CD14-positive monocyte (primary cell): Measurements from ENCODE around the gene CFAP53. TPM values are rescaled to one million over a fixed set of nuclear protein-coding genes. Genes with fewer than 3 reads are reported as not detected.
A peak's percentile ranks its signal among the peaks of the same experiment; 100 is the strongest.

Experiments
- DNase-seq, 3 donors: peaks; one replicate each; pipeline ENCODE4 v3.0.0-alpha.2; 2011 to 2022
- H2AFZ ChIP-seq: 2 replicates; pipeline ENCODE4 v1.6.0; 2012; ENCODE audit warnings: mild to moderate bottlenecking, low read depth, low read length, inconsistent platforms; ENCODE audit not compliant: insufficient read depth, poor library complexity, severe bottlenecking
- H3K27ac ChIP-seq, 2 donors: 1 replicate in 1 of 2; 2 replicates in 1 of 2; pipeline ENCODE4 v1.5.1; 2012 to 2013; ENCODE audit warnings: low read length in 2 of 2, control low read depth in 1 of 2, inconsistent platforms in 1 of 2, low read depth in 1 of 2, mild to moderate bottlenecking in 1 of 2
- H3K27me3 ChIP-seq, 2 donors: one replicate each; pipeline versions ENCODE4 v1.6.0 to v1.6.1; 2011 to 2013; ENCODE audit warnings: low read length in 2 of 2; ENCODE audit not compliant: control insufficient read depth in 2 of 2, insufficient read depth in 2 of 2
- H3K36me3 ChIP-seq, 2 donors: replicated peaks in 1 of 2; 1 replicate in 1 of 2; 2 replicates in 1 of 2; pipeline versions ENCODE4 v1.5.1 to v1.6.1; 2012 to 2013; ENCODE audit warnings: low read length in 2 of 2, control low read depth in 1 of 2, inconsistent platforms in 1 of 2, mild to moderate bottlenecking in 1 of 2; ENCODE audit not compliant: insufficient read depth in 2 of 2, control insufficient read depth in 1 of 2
- H3K4me1 ChIP-seq, 2 donors: 1 replicate in 1 of 2; 2 replicates in 1 of 2; pipeline versions ENCODE4 v1.5.1 to v1.6.1; 2012 to 2013; ENCODE audit warnings: low read length in 2 of 2, control low read depth in 1 of 2, inconsistent platforms in 1 of 2, mild to moderate bottlenecking in 1 of 2, moderate library complexity in 1 of 2; ENCODE audit not compliant: insufficient read depth in 2 of 2, control insufficient read depth in 1 of 2
- H3K4me2 ChIP-seq: replicated peaks from 2 replicates; pipeline ENCODE3; 2012; ENCODE audit warnings: low read length, moderate library complexity, mild to moderate bottlenecking; ENCODE audit not compliant: poor library complexity, severe bottlenecking; ENCODE audit errors: extremely low read depth
- H3K4me3 ChIP-seq, 3 experiments: fragments of 200-600 bp in 1 of 3; sonication (generic) in 1 of 3; replicated peaks in 1 of 3; 1 replicate in 2 of 3; 2 replicates in 1 of 3; pipeline ENCODE4 v1.5.1; 2011 to 2013; ENCODE audit warnings: low read length in 3 of 3, mild to moderate bottlenecking in 3 of 3, control low read depth in 2 of 3, low read depth in 2 of 3, inconsistent platforms in 1 of 3, moderate library complexity in 1 of 3
- H3K79me2 ChIP-seq: 2 replicates; pipeline ENCODE4 v1.6.0; 2012; ENCODE audit warnings: mild to moderate bottlenecking, control low read depth, inconsistent platforms, low read length, moderate library complexity; ENCODE audit not compliant: insufficient read depth
- H3K9ac ChIP-seq: 2 replicates; pipeline ENCODE4 v1.6.0; 2017; ENCODE audit warnings: low read length, mild to moderate bottlenecking; ENCODE audit not compliant: insufficient read depth, poor library complexity, severe bottlenecking
- H3K9me3 ChIP-seq, 2 donors: replicated peaks in 1 of 2; 1 replicate in 1 of 2; 2 replicates in 1 of 2; pipeline versions ENCODE4 v1.5.1 to v1.6.1; 2012 to 2013; ENCODE audit warnings: low read length in 2 of 2, control low read depth in 1 of 2; ENCODE audit not compliant: control insufficient read depth in 1 of 2, insufficient read depth in 1 of 2
- H4K20me1 ChIP-seq: 2 replicates; pipeline ENCODE4 v1.6.0; 2012; ENCODE audit warnings: mild to moderate bottlenecking, low read length, control low read depth, moderate library complexity; ENCODE audit not compliant: insufficient read depth
- H3K27ac Mint-ChIP-seq, 7 donors: one replicate each; pipeline ENCODE4 v1.8.0; 2020; ENCODE audit warnings: mild to moderate bottlenecking in 7 of 7, mixed read lengths in 7 of 7, moderate library complexity in 6 of 7, inconsistent platforms in 2 of 7
- H3K27me3 Mint-ChIP-seq, 3 donors: one replicate each; pipeline ENCODE4 v1.8.0; 2021 to 2022; ENCODE audit warnings: low read depth in 3 of 3, mild to moderate bottlenecking in 3 of 3, mixed read lengths in 3 of 3, moderate library complexity in 3 of 3, inconsistent platforms in 1 of 3
- H3K36me3 Mint-ChIP-seq, 2 donors: one replicate each; pipeline ENCODE4 v1.8.0; 2020; ENCODE audit warnings: mixed read lengths in 2 of 2, inconsistent platforms in 1 of 2, mild to moderate bottlenecking in 1 of 2
- H3K4me1 Mint-ChIP-seq: one replicate; pipeline ENCODE4 v1.8.0; 2020; ENCODE audit warnings: mild to moderate bottlenecking, mixed read lengths
- H3K4me3 Mint-ChIP-seq, 2 donors: one replicate each; pipeline ENCODE4 v1.8.0; 2020; ENCODE audit warnings: mild to moderate bottlenecking in 2 of 2, mixed read lengths in 2 of 2, moderate library complexity in 1 of 2
- H3K9me3 Mint-ChIP-seq, 7 donors: one replicate each; pipeline ENCODE4 v1.8.0; 2020 to 2022; ENCODE audit warnings: mixed read lengths in 7 of 7, mild to moderate bottlenecking in 6 of 7, moderate library complexity in 6 of 7, inconsistent platforms in 2 of 7
- WGBS: methylation state at CpG from one replicate; pipeline ENCODE4 v1.1.5; 2013; ENCODE audit warnings: missing lambda C conversion rate; ENCODE audit not compliant: insufficient coverage; 5-methylcytosine and 5-hydroxymethylcytosine counted together
- intact Hi-C, 2 donors: fragments of 100-400 bp; cut with micrococcal nuclease; formaldehyde crosslinking; loops; one replicate each; pipeline versions ENCODE4 v1.15.0 to v1.15.1; 2023
- polyA plus RNA-seq, 3 donors: library from polyadenylated mRNA; depleted of rRNA in 1 of 3; unstranded in 2 of 3; stranded (reverse) in 1 of 3; fragments of 300-500 nt in 2 of 3; fragments of >200 nt in 1 of 3; fragmentation: Illumina TruSeq in 2 of 3; gene quantifications; 1 replicate in 2 of 3; 2 replicates in 1 of 3; pipeline ENCODE4 v1.2.3, GENCODE V29; 2012 to 2021
- TF ChIP-seq, protein P1 (sequence below): fragments of 200-600 bp; IDR thresholded peaks from one replicate; pipeline ENCODE4 v1.8.0; 2022; ENCODE audit warnings: antibody characterized with exemption, mild to moderate bottlenecking

CFAP53 gene
- polyA plus RNA-seq, 3 donors = 0.08 to 0.14 TPM; not detected in 1

DNA sequence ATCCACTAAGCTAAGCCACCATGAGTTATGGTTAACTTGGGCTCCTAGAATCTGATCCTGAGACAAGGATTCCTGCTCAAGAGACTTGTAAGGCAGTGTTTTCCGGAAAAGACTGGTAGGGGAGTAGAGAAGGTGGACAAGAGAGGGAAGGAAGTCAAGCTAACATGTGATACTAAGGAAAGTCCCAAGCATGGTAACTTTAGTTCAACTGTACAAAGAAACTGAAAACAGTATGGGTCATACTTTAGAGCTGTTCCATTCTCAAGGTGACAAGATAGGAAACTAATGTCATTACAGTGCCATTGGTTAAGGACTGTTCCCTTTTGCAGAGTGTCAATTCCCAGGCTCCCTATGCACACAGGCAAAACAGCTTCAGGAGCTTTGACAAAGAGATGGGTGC, 77.1 kb downstream of the CFAP53 start:
- DNase-seq = no peak
- Mint-ChIP-seq H3K27ac (no peak overlapping the region), H3K4me1 (peaks cover 4% of the 10 kb centered on the region), H3K27me3 (peaks cover 31 to 46% (median 37%) of the 10 kb centered on the region in 3 donors), H3K36me3 (peaks cover 0 to 3% of the 10 kb centered on the region in 2 donors), H3K4me3 (peak overlapping the region in 1 of 2 donors; percentile 39), H3K9me3 (peaks cover 0 to 6% (median 3%) of the 10 kb centered on the region in 7 donors)
- H4K20me1 ChIP-seq = no peaks in the 10 kb centered on the region
- H3K4me2 ChIP-seq = no peak overlapping the region
- TF ChIP-seq, protein P1, sequence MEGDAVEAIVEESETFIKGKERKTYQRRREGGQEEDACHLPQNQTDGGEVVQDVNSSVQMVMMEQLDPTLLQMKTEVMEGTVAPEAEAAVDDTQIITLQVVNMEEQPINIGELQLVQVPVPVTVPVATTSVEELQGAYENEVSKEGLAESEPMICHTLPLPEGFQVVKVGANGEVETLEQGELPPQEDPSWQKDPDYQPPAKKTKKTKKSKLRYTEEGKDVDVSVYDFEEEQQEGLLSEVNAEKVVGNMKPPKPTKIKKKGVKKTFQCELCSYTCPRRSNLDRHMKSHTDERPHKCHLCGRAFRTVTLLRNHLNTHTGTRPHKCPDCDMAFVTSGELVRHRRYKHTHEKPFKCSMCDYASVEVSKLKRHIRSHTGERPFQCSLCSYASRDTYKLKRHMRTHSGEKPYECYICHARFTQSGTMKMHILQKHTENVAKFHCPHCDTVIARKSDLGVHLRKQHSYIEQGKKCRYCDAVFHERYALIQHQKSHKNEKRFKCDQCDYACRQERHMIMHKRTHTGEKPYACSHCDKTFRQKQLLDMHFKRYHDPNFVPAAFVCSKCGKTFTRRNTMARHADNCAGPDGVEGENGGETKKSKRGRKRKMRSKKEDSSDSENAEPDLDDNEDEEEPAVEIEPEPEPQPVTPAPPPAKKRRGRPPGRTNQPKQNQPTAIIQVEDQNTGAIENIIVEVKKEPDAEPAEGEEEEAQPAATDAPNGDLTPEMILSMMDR = no peak
- intact Hi-C loops = no loop called here
- H3K9ac ChIP-seq = no peak overlapping the region
- H3K27me3 ChIP-seq = peaks cover 41 to 48% of the 10 kb centered on the region in 2 donors
- peaks cover 0 to 8% of the 10 kb centered on the region in 2 donors for H3K9me3 ChIP-seq
- H3K27ac ChIP-seq = no peak overlapping the region
- no peak overlapping the region for H2AFZ ChIP-seq
- no peaks in the 10 kb centered on the region for H3K79me2 ChIP-seq
- H3K36me3 ChIP-seq = no peaks in the 10 kb centered on the region
- peaks cover 0 to under 1% of the 10 kb centered on the region in 2 donors for H3K4me1 ChIP-seq
- no peak overlapping the region for H3K4me3 ChIP-seq
- 63% methylated on average over 1 of the region's 1 CpG for WGBS

GRCh38 chr18:50188652-50189051, 77.6 kb downstream of the CFAP53 start:
- Histone ChIP-seq H3K27ac (no peak overlapping the region), H3K4me1 (no peaks in the 10 kb centered on the region), H2AFZ (no peak overlapping the region), H3K36me3 (no peaks in the 10 kb centered on the region), H4K20me1 (no peaks in the 10 kb centered on the region), H3K4me3 (no peak overlapping the region), H3K9me3 (peaks cover 0 to 8% of the 10 kb centered on the region in 2 donors), H3K79me2 (no peaks in the 10 kb centered on the region), H3K27me3 (peaks cover 36 to 43% of the 10 kb centered on the region in 2 donors), H3K9ac (no peak overlapping the region), H3K4me2 (no peak overlapping the region)
- H3K4me1 Mint-ChIP-seq = peaks cover under 1% of the 10 kb centered on the region
- H3K27me3 Mint-ChIP-seq = peaks cover 27 to 41% (median 32%) of the 10 kb centered on the region in 3 donors
- H3K9me3 Mint-ChIP-seq = peaks cover 0 to 3% (median 0%) of the 10 kb centered on the region in 7 donors
- TF ChIP-seq, protein P1 = no peak
- WGBS = 100% methylated on average over 3 of the region's 6 CpGs
- no peaks in the 10 kb centered on the region for H3K36me3 Mint-ChIP-seq
- DNase-seq = no peak
- no peak overlapping the region for H3K27ac Mint-ChIP-seq
- no peak overlapping the region for H3K4me3 Mint-ChIP-seq
- intact Hi-C loops = no loop called here
